Endothelial cell of umbilical vein (primary cell): ENCODE results near the gene PRPF38B. TPM values are rescaled to one million over a fixed set of nuclear protein-coding genes. Genes with fewer than 3 reads are reported as not detected.
A peak's percentile ranks its signal among the peaks of the same experiment; 100 is the strongest.

Experiments
- BruUV-seq: library from RNA; stranded (reverse); fragments of 400-500 nt; replicated peaks from 2 replicates; lab custom pipeline; 2021; lab: Mats Ljungman, UMichigan
- CTCF ChIA-PET: fragments of 300-600, 350-600 bp; sonication (Branson Sonifier 250); formaldehyde crosslinking; loops from one replicate; lab custom pipeline; 2021; ENCODE audit warnings: antibody characterized with exemption, inconsistent platforms; lab: Charles Lee
- POLR2A ChIA-PET: fragments of 300-600, 350-600 bp; sonication (Branson Sonifier 250); formaldehyde crosslinking; loops from one replicate; lab custom pipeline; 2021; ENCODE audit warnings: antibody characterized with exemption, inconsistent platforms; lab: Charles Lee
- DNase-seq: peaks from one replicate; pipeline ENCODE4 v3.0.0-alpha.2; 2011; ENCODE audit warnings: low read depth, low spot score
- FAIRE-seq: peaks from 2 replicates; lab custom pipeline; 2011; peaks lifted over from hg19 to GRCh38; lab: Jason Lieb, UNC
- H2AFZ ChIP-seq: 2 replicates; pipeline ENCODE4 v1.6.0; 2012; ENCODE audit warnings: low read depth, low read length, control low read depth, inconsistent platforms
- H3K27ac ChIP-seq: 2 replicates; pipeline ENCODE4 v1.5.1; 2011; ENCODE audit warnings: low read depth, mild to moderate bottlenecking, control low read depth, low read length, moderate library complexity; ENCODE audit not compliant: insufficient read depth
- H3K27me3 ChIP-seq, 2 experiments: 2 replicates each; pipeline versions ENCODE4 v1.6.0 to v1.6.1; 2011; ENCODE audit warnings: low read length in 2 of 2, mixed read lengths in 1 of 2; ENCODE audit not compliant: control insufficient read depth in 2 of 2, insufficient read depth in 2 of 2
- H3K36me3 ChIP-seq, 2 experiments: 2 replicates in 1 of 2; 3 replicates in 1 of 2; pipeline ENCODE4 v1.5.1; 2011; ENCODE audit warnings: low read length in 2 of 2, mild to moderate bottlenecking in 1 of 2, moderate library complexity in 1 of 2; ENCODE audit not compliant: control insufficient read depth in 2 of 2, insufficient read depth in 2 of 2; ENCODE audit errors: extremely low read depth in 1 of 2
- H3K4me1 ChIP-seq: 3 replicates; pipeline ENCODE4 v1.5.1; 2011; ENCODE audit warnings: mild to moderate bottlenecking, low read length; ENCODE audit not compliant: control insufficient read depth, insufficient read depth; ENCODE audit errors: extremely low read depth
- H3K4me2 ChIP-seq: 2 replicates; pipeline ENCODE4 v1.6.1; 2011; ENCODE audit warnings: low read length, control low read depth, mixed read lengths; ENCODE audit not compliant: insufficient read depth
- H3K4me3 ChIP-seq, 3 experiments: fragments of 200-600 bp in 1 of 3; sonication (generic), shearing (Covaris generic) in 1 of 3; replicated peaks in 1 of 3; 2 replicates each; pipeline ENCODE4 v1.5.1; 2011 to 2016; ENCODE audit warnings: control low read depth in 3 of 3, low read length in 3 of 3, mild to moderate bottlenecking in 2 of 3, inconsistent platforms in 1 of 3, low read depth in 1 of 3, moderate library complexity in 1 of 3; ENCODE audit not compliant: insufficient read depth in 1 of 3
- H3K79me2 ChIP-seq: 2 replicates; pipeline ENCODE4 v1.6.0; 2012; ENCODE audit warnings: low read length, inconsistent platforms; ENCODE audit not compliant: control insufficient read depth, insufficient read depth
- H3K9ac ChIP-seq: replicated peaks from 2 replicates; pipeline ENCODE3; 2011; ENCODE audit warnings: low read length, control low read depth; ENCODE audit not compliant: insufficient read depth; ENCODE audit errors: extremely low read depth
- H3K9me1 ChIP-seq: replicated peaks from 3 replicates; pipeline ENCODE4 v1.6.0; 2011; ENCODE audit warnings: mild to moderate bottlenecking, low read length; ENCODE audit not compliant: control insufficient read depth, insufficient read depth; ENCODE audit errors: extremely low read depth
- H3K9me3 ChIP-seq: replicated peaks from 2 replicates; pipeline ENCODE4 v1.5.1; 2012; ENCODE audit warnings: low read length, inconsistent platforms; ENCODE audit not compliant: control insufficient read depth, insufficient read depth
- H4K20me1 ChIP-seq: replicated peaks from 2 replicates; pipeline ENCODE3; 2011; ENCODE audit warnings: mild to moderate bottlenecking, low read length; ENCODE audit not compliant: control insufficient read depth, insufficient read depth; ENCODE audit errors: extremely low read depth
- CTCF ChIP-seq, 2 donors: IDR thresholded peaks; 1 replicate in 1 of 2; 2 replicates in 1 of 2; pipeline ENCODE4 v1.5.1; 2011; ENCODE audit warnings: low read length in 2 of 2, mild to moderate bottlenecking in 2 of 2, moderate library complexity in 2 of 2, control low read depth in 1 of 2, inconsistent platforms in 1 of 2, low read depth in 1 of 2; ENCODE audit not compliant: insufficient read depth in 1 of 2; ENCODE audit errors: extremely low read depth in 1 of 2
- FOS ChIP-seq: IDR thresholded peaks from 2 replicates; pipeline ENCODE4 v1.6.1; 2011; ENCODE audit warnings: mild to moderate bottlenecking, low read length, moderate library complexity, borderline replicate concordance; ENCODE audit not compliant: insufficient read depth
- JUN ChIP-seq: IDR thresholded peaks from 2 replicates; pipeline ENCODE4 v1.6.1; 2011; ENCODE audit warnings: borderline replicate concordance, low read depth; ENCODE audit not compliant: insufficient read length, insufficient read depth
- MYC ChIP-seq: IDR thresholded peaks from one replicate; pipeline ENCODE4 v1.6.1; 2011; ENCODE audit warnings: mild to moderate bottlenecking, low read depth, low read length
- POLR2A ChIP-seq: IDR thresholded peaks from 2 replicates; pipeline ENCODE4 v1.6.1; 2012; ENCODE audit warnings: low read depth, mild to moderate bottlenecking, control low read depth, low read length
- POLR2AphosphoS5 ChIP-seq: IDR thresholded peaks from 2 replicates; pipeline ENCODE4 v1.6.1; 2012; ENCODE audit warnings: low read depth, mild to moderate bottlenecking, control low read depth, low read length, moderate library complexity; ENCODE audit not compliant: insufficient read depth
- dilution Hi-C: fragments of 300-500 bp; cut with MboI; formaldehyde crosslinking; loops from one replicate; pipeline ENCODE4 v1.15.0; 2019; ENCODE audit warnings: low sequenced_read_pairs; ENCODE audit not compliant: extremely low pct_ligation_motif_present
- intact Hi-C: fragments of 100-400 bp; cut with micrococcal nuclease; formaldehyde crosslinking; loops from one replicate; pipeline ENCODE4 v1.10.0; 2022
- polyA plus RNA-seq, 4 experiments: library from polyadenylated mRNA; depleted of rRNA in 3 of 4; stranded (reverse) in 3 of 4; unstranded in 1 of 4; fragments of >200 nt; gene quantifications; 2 replicates each; pipeline versions ENCODE4 v1.2.1 to v1.2.3, GENCODE V29; 2011 to 2012; ENCODE audit warnings: missing spikeins in 1 of 4
- total RNA-seq: library from RNA; stranded (reverse); gene quantifications from 2 replicates; pipeline ENCODE4 v1.2.3, GENCODE V29; 2021
- TF ChIP-seq, protein P1 (sequence below): IDR thresholded peaks from 2 replicates; pipeline ENCODE4 v1.6.1; 2011; ENCODE audit not compliant: insufficient read depth, insufficient read length

The PRPF38B gene
- total and polyA plus RNA-seq, 2 donors (not counting 3 experiments of a cell fraction or from before 2014, with no cell fraction given): 19.3 to 46.6 TPM

- no peaks in the 10 kb centered on the region for H4K20me1 ChIP-seq
- H3K9me1 ChIP-seq: no peaks in the 10 kb centered on the region
- dilution Hi-C loops (no loop called here), intact Hi-C loops (loop anchor here (1.0 to 2.0 kb wide), 7 partner anchors 54 to 234 kb away; partner anchors contain the start of gene PRPF38B)
- FAIRE-seq (peak; percentile 97), DNase-seq (peak; percentile 99)
- H3K9ac ChIP-seq: peak within 1 kb of the TSS; percentile 95
- peaks cover 34% of the 10 kb centered on the region for H3K79me2 ChIP-seq
- H3K27me3 ChIP-seq: peaks cover 4 to 6% of the 10 kb centered on the region in 2 experiments
- H3K27ac ChIP-seq: peak within 1 kb of the TSS; percentile 89
- no peaks in the 10 kb centered on the region for H3K9me3 ChIP-seq
- CTCF ChIA-PET: interaction anchor here (0.6 to 1.2 kb wide), 5 partner anchors 16 to 152 kb away, joined by 3 to 5 read pairs (median 3); partner anchors contain the start of gene PRPF38B
- peaks cover 15% of the 10 kb centered on the region for H3K4me1 ChIP-seq
- POLR2A ChIA-PET: interaction anchor here (1.0 kb wide), 1 partner anchor 55 kb away, joined by 3 read pairs; the partner anchor contains the start of gene PRPF38B
- TSS peak; percentile 61 for BruUV-seq
- H3K4me3 ChIP-seq: peak within 1 kb of the TSS; percentile 67 to 95 (median 93)
- peak within 1 kb of the TSS; percentile 91 for H3K4me2 ChIP-seq
- peak; percentile 97 for TF ChIP-seq POLR2A
- peak; percentile 98 to 100 for TF ChIP-seq CTCF (IDR thresholded peaks at IDR 0.05; ENCODE audit: extremely low read depth in 1 of 2, insufficient read depth in 1 of 2, low read depth in 1 of 2, low read length in 2 of 2)
- TF ChIP-seq MYC: no peak
- TF ChIP-seq JUN: peak; percentile 38
- TF ChIP-seq FOS: no peak
- TF ChIP-seq, protein P1, sequence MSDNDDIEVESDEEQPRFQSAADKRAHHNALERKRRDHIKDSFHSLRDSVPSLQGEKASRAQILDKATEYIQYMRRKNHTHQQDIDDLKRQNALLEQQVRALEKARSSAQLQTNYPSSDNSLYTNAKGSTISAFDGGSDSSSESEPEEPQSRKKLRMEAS: peak; percentile 41
- peak; percentile 98 for TF ChIP-seq POLR2AphosphoS5
- H3K36me3 ChIP-seq: no peaks in the 10 kb centered on the region
- peak within 1 kb of the TSS; percentile 90 for H2AFZ ChIP-seq
Measured at GRCh38 chr1:108746382-108747170, 54.5 kb downstream of the PRPF38B start, which contains the start of gene STXBP3. STXBP3 (plus strand) TSS chr1:108746674; CDS start chr1:108746738, 64 bp downstream.
